A549 (cell line): Measurements from ENCODE around the gene NAV2.

Experiments used
- CHD2 ChIP-seq: fragments of 150-350 bp; IDR thresholded peaks from 2 replicates; pipeline ENCODE4 v1.6.1; 2014; ENCODE audit warnings: low read length; ENCODE audit not compliant: partially characterized antibody
- EP300 ChIP-seq, 2 experiments: fragments of >200 bp; sonication (Bioruptor Twin); formaldehyde crosslinking; IDR thresholded peaks; 2 replicates in 1 of 2; 3 replicates in 1 of 2; pipeline ENCODE4 v1.6.1; 2016 to 2017
- MAZ ChIP-seq: fragments of 150-350 bp; IDR thresholded peaks from 2 replicates; pipeline ENCODE4 v1.6.1; 2014; ENCODE audit warnings: antibody characterized with exemption, low read depth, low read length, borderline replicate concordance
- RARB ChIP-seq: fragments of 250-450 bp; sonication (Bioruptor Pico); IDR thresholded peaks from 2 replicates; pipeline ENCODE4 v1.8.0; 2021; ENCODE audit warnings: mild to moderate bottlenecking, moderate library complexity
- TF ChIP-seq, protein P1 (sequence below): fragments of >200 bp; sonication (Bioruptor Twin); formaldehyde crosslinking; IDR thresholded peaks from 3 replicates; pipeline ENCODE4 v1.5.1; 2016
- TF ChIP-seq, protein P2 (sequence below): fragments of 250-450 bp; sonication (Bioruptor Pico); IDR thresholded peaks from 2 replicates; pipeline ENCODE4 v1.5.0; 2020; ENCODE audit warnings: low read depth, mild to moderate bottlenecking, moderate library complexity
- TF ChIP-seq, protein P3 (sequence below): IDR thresholded peaks from 2 replicates; pipeline ENCODE4 v1.6.1; 2012
- TF ChIP-seq, protein P4 (sequence below): fragments of 450-650 bp; IDR thresholded peaks from 2 replicates; pipeline ENCODE4 v1.6.1; 2014; ENCODE audit warnings: antibody characterized with exemption

DNA sequence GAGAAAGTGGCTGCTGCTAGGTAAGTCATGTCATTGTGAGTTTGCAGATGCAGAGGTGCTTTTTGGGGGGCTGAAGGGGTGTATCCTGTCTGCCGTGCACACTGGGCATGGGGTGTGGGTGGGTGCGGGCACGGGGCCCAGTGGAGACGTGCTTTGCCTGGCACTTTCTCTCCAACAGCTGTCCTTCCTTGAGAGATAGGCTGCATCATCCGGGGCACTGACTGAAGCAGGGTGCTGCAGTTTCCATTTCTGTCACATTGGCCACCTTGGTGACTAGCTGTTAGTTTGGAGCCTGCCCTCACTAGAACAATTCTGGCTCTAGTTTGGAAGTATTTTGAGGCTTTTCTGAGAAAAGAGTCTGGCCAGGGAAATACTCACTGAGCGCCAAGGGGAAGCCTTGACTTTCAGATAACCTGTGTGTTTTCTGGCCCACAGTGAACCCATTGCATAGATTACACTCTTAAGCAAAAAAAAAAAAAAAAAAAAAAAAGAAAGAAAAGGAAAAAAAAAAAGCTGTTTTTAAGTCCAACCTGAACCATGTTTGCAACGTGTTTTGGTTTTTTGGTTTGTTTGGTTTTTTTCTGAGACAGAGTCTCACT lies 219.2 kb downstream of the NAV2 start:
- TF ChIP-seq, protein P1, sequence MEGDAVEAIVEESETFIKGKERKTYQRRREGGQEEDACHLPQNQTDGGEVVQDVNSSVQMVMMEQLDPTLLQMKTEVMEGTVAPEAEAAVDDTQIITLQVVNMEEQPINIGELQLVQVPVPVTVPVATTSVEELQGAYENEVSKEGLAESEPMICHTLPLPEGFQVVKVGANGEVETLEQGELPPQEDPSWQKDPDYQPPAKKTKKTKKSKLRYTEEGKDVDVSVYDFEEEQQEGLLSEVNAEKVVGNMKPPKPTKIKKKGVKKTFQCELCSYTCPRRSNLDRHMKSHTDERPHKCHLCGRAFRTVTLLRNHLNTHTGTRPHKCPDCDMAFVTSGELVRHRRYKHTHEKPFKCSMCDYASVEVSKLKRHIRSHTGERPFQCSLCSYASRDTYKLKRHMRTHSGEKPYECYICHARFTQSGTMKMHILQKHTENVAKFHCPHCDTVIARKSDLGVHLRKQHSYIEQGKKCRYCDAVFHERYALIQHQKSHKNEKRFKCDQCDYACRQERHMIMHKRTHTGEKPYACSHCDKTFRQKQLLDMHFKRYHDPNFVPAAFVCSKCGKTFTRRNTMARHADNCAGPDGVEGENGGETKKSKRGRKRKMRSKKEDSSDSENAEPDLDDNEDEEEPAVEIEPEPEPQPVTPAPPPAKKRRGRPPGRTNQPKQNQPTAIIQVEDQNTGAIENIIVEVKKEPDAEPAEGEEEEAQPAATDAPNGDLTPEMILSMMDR: no peak
- TF ChIP-seq, protein P2, sequence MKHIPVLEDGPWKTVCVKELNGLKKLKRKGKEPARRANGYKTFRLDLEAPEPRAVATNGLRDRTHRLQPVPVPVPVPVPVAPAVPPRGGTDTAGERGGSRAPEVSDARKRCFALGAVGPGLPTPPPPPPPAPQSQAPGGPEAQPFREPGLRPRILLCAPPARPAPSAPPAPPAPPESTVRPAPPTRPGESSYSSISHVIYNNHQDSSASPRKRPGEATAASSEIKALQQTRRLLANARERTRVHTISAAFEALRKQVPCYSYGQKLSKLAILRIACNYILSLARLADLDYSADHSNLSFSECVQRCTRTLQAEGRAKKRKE (CRISPR knock-in tag): no peak
- TF ChIP-seq RARB (CRISPR knock-in tag): no peak
- TF ChIP-seq, protein P3, sequence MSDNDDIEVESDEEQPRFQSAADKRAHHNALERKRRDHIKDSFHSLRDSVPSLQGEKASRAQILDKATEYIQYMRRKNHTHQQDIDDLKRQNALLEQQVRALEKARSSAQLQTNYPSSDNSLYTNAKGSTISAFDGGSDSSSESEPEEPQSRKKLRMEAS: no peak
- no peak for TF ChIP-seq MAZ
- no peak for TF ChIP-seq EP300 (IDR thresholded peaks at IDR 0.05)
- TF ChIP-seq, protein P4, sequence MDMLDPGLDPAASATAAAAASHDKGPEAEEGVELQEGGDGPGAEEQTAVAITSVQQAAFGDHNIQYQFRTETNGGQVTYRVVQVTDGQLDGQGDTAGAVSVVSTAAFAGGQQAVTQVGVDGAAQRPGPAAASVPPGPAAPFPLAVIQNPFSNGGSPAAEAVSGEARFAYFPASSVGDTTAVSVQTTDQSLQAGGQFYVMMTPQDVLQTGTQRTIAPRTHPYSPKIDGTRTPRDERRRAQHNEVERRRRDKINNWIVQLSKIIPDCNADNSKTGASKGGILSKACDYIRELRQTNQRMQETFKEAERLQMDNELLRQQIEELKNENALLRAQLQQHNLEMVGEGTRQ: no peak
- TF ChIP-seq CHD2: no peak
